ENCODE results near the gene C1QTNF9. TPM values are rescaled to one million over a fixed set of nuclear protein-coding genes. Genes with fewer than 3 reads are reported as not detected.
"Not testable (repeated sequence)": the region's sequence is repeated elsewhere in the genome, so short reads cannot be mapped to it uniquely, and the experiment has no call there.

Gene C1QTNF9
- 0.42 TPM for polyA plus RNA-seq
- long read RNA-seq, donor 1: 0 reads
- long read RNA-seq, donor 2: 0 reads
- long read RNA-seq, donor 3: 0 reads
- long read RNA-seq, donor 4: 0 reads
- long read RNA-seq, donor 5: 0 reads
- long read RNA-seq, donor 6: 0 reads
- long read RNA-seq, donor 7: 0 reads
- long read RNA-seq, donor 8: 0 reads
- long read RNA-seq, donor 9: 0 reads
- long read RNA-seq, donor 10: 0 reads
- long read RNA-seq, donor 11: 0 reads

DNA sequence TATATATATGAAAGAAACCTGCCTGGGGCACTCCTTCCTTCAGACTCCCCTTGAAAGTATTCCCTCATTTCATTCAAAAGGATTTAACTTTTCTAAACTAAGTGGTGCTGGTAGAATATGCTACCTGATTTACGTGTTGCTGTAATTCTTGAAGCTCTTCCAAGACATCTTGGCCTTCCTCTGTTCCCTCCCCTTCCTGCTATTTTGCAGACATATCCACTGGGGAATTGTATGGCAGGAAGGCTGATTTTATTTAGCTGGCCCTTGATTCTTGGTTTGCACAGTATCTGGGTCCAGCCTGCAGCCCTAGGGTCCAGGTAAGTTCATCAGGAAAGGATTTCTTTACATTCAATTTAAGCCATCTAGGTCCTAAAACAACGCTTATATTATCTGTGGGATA lies at the start of gene C1QTNF9:
Gene C1QTNF9, plus strand, starts transcription at position 281 of the 400 bp plus-strand sequence. CDS start 6,424 bp downstream, outside the sequence.
- not testable (repeated sequence) for H3K27me3 ChIP-seq (ENCODE audit: control insufficient read depth, insufficient read depth, low read length); H3K27ac ChIP-seq (ENCODE audit: low read length); H3K4me1 ChIP-seq (ENCODE audit: control insufficient read depth, insufficient read depth, low read length); H3K9me3 ChIP-seq (ENCODE audit: control insufficient read depth, low read depth, low read length); DNase-seq; H3K36me3 ChIP-seq (ENCODE audit: control insufficient read depth, insufficient read depth, low read length); H3K4me3 ChIP-seq (ENCODE audit: low read length)
- WGBS (ENCODE audit: insufficient coverage, low lambda C conversion rate): no CpG with 5 or more reads among the region's 2 CpGs

DNA sequence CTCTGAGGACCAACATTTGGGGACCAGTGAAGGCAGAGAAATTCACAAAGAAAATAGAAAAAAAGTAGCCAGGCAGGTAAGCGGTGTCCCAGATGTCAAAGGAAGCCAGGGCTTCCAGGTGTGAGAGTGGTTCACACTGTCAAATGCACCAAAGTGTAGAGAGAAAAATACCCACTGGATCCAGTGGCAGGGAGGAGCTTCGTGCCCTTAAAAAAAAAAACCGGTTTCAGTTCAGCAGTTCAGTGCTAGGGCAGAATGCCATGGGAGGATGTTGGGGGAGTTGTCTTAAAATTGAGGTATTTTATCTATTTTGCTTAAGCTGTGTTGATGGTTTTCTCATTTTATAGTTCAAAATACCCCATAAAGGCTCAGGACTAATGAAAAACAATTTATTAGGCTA lies 47.8 kb upstream of the C1QTNF9 start:
- Histone ChIP-seq H3K4me1 (ENCODE audit: control insufficient read depth, insufficient read depth, low read length) (no peaks in the 10 kb centered on the region), H3K36me3 (ENCODE audit: control insufficient read depth, insufficient read depth, low read length) (peaks cover 4% of the 10 kb centered on the region)

GRCh38 chr13:24263632-24264031 lies 45.7 kb upstream of the C1QTNF9 start:
- no peaks in the 10 kb centered on the region for H3K4me1 ChIP-seq (ENCODE audit: control insufficient read depth, insufficient read depth, low read length)
- DNase-seq: no peak
- no peaks in the 10 kb centered on the region for H3K27me3 ChIP-seq (ENCODE audit: control insufficient read depth, insufficient read depth, low read length)
- H3K36me3 ChIP-seq (ENCODE audit: control insufficient read depth, insufficient read depth, low read length): peaks cover 4% of the 10 kb centered on the region
- H3K4me3 ChIP-seq (ENCODE audit: low read length): no peak overlapping the region
- H3K9me3 ChIP-seq (ENCODE audit: control insufficient read depth, low read depth, low read length): no peaks in the 10 kb centered on the region
- WGBS (ENCODE audit: insufficient coverage, low lambda C conversion rate): no CpG with 5 or more reads among the region's 4 CpGs
- no peak overlapping the region for H3K27ac ChIP-seq (ENCODE audit: low read length)

More for the DNA sequence above, 47.8 kb upstream of the C1QTNF9 start:
- Histone ChIP-seq H3K27me3 (ENCODE audit: control insufficient read depth, insufficient read depth, low read length) (no peaks in the 10 kb centered on the region), H3K27ac (ENCODE audit: low read length) (no peak overlapping the region), H3K4me3 (ENCODE audit: low read length) (no peak overlapping the region), H3K9me3 (ENCODE audit: control insufficient read depth, low read depth, low read length) (no peaks in the 10 kb centered on the region)
- WGBS (ENCODE audit: insufficient coverage, low lambda C conversion rate): 100% methylated on average over 1 of the region's 3 CpGs
- no peak for DNase-seq

DNA sequence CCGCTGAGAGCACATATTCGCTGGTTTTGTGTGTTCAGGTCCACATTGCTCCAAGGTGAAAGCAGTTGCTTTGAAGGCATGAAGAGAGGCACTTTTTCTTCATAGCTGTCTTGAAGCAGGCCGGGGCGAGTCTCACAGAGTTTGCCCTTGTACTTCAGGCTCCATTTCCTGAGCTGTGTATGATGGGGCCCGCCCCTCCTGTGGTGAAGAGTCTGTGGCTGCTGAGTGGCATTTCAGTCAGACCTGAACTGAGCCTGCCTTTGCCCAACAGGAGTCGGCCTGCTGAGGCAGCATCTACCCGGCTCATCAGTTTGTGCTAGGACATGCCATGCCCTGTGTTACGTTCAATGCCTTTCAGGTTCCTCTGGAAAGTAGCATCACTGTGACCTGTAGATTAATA lies 44.4 kb upstream of the C1QTNF9 start:
- no peaks in the 10 kb centered on the region for H3K9me3 ChIP-seq (ENCODE audit: control insufficient read depth, low read depth, low read length)
- no CpG with 5 or more reads among the region's 8 CpGs for WGBS (ENCODE audit: insufficient coverage, low lambda C conversion rate)
- no peaks in the 10 kb centered on the region for H3K27me3 ChIP-seq (ENCODE audit: control insufficient read depth, insufficient read depth, low read length)
- no peak for DNase-seq
- H3K36me3 ChIP-seq (ENCODE audit: control insufficient read depth, insufficient read depth, low read length): no peaks in the 10 kb centered on the region
- no peak overlapping the region for H3K4me3 ChIP-seq (ENCODE audit: low read length)
- H3K27ac ChIP-seq (ENCODE audit: low read length): no peak overlapping the region
- H3K4me1 ChIP-seq (ENCODE audit: control insufficient read depth, insufficient read depth, low read length): no peaks in the 10 kb centered on the region

DNA sequence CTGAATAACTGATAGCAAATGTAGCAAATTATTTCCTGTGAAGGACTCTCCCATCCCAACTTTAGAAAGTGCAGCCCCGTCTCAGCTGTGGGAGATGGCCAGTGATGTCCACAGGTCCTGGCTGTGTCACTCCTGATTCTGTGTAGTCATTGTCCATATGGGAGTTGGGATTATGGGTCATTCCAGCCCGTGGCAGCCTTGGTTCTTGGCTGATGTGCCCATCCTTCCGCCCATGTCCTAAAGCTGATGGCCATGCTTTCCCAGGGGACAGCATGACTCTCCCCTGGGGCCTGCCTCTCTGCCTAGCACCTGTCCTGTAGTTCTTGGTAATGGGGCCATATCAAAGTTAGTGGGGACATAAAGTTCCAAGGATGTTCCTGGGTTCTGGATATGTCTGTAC lies 43.9 kb upstream of the C1QTNF9 start:
- Histone ChIP-seq H3K36me3 (ENCODE audit: control insufficient read depth, insufficient read depth, low read length) (no peaks in the 10 kb centered on the region), H3K27ac (ENCODE audit: low read length) (no peak overlapping the region), H3K9me3 (ENCODE audit: control insufficient read depth, low read depth, low read length) (no peaks in the 10 kb centered on the region), H3K4me1 (ENCODE audit: control insufficient read depth, insufficient read depth, low read length) (peaks cover under 1% of the 10 kb centered on the region), H3K27me3 (ENCODE audit: control insufficient read depth, insufficient read depth, low read length) (no peaks in the 10 kb centered on the region), H3K4me3 (ENCODE audit: low read length) (no peak overlapping the region)
- no peak for DNase-seq
- WGBS (ENCODE audit: insufficient coverage, low lambda C conversion rate): no CpG with 5 or more reads among the region's 3 CpGs

DNA sequence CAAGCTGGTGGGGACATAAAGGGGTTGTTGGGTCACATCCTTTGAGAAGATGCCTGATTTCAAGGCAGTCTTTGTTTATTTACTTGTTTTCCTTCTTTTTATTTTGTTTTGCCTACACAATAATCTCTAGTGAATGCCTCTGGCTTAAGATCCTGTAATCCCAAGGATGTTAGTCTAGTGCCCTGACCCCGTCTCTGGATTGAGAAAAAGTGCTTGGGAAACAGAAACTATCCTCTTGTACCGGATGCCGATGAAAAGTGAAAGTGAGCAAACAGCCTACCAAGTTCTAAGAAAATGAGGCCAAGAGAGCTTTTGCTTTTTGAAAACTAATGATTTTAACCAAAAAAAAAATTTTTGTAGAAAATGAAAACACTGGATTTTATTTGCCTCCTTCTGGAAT lies 42.1 kb upstream of the C1QTNF9 start:
- Histone ChIP-seq H3K4me1 (ENCODE audit: control insufficient read depth, insufficient read depth, low read length) (peaks cover 12% of the 10 kb centered on the region), H3K9me3 (ENCODE audit: control insufficient read depth, low read depth, low read length) (peaks cover 2% of the 10 kb centered on the region), H3K27ac (ENCODE audit: low read length) (no peak overlapping the region), H3K4me3 (ENCODE audit: low read length) (no peak overlapping the region), H3K27me3 (ENCODE audit: control insufficient read depth, insufficient read depth, low read length) (no peaks in the 10 kb centered on the region), H3K36me3 (ENCODE audit: control insufficient read depth, insufficient read depth, low read length) (no peaks in the 10 kb centered on the region)
- WGBS (ENCODE audit: insufficient coverage, low lambda C conversion rate): 70% methylated on average over 2 of the region's 3 CpGs
- peak in 1 of 2 donors; percentile 44 for DNase-seq

GRCh38 chr13:24267801-24268200 lies 41.6 kb upstream of the C1QTNF9 start:
- Histone ChIP-seq H3K36me3 (ENCODE audit: control insufficient read depth, insufficient read depth, low read length) (no peaks in the 10 kb centered on the region), H3K27me3 (ENCODE audit: control insufficient read depth, insufficient read depth, low read length) (no peaks in the 10 kb centered on the region), H3K4me1 (ENCODE audit: control insufficient read depth, insufficient read depth, low read length) (peaks cover 17% of the 10 kb centered on the region), H3K4me3 (ENCODE audit: low read length) (no peak overlapping the region), H3K27ac (ENCODE audit: low read length) (no peak overlapping the region), H3K9me3 (ENCODE audit: control insufficient read depth, low read depth, low read length) (peaks cover 2% of the 10 kb centered on the region)
- DNase-seq: no peak
- WGBS (ENCODE audit: insufficient coverage, low lambda C conversion rate): no CpG with 5 or more reads among the region's 2 CpGs

DNA sequence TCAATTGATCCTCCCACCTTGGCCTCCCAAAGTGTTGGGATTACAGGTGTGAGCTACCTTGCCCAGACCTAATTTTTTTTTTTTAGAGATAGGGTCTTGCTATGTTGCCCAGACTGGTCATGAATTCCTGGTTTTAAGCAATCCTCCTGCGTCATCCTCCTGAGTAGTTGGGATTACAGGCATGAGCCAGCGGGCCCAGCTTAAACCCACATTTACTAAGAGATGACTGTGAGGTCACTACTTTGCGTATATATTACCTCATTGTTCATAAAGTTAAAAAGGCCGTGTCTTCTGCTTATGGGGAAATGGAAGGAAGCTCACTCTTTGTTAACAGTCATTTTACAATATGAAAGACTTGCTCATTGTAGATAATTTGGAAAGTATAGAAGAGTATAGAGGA lies 39.6 kb upstream of the C1QTNF9 start:
- Histone ChIP-seq H3K27me3 (ENCODE audit: control insufficient read depth, insufficient read depth, low read length) (no peaks in the 10 kb centered on the region), H3K4me1 (ENCODE audit: control insufficient read depth, insufficient read depth, low read length) (peaks cover 20% of the 10 kb centered on the region), H3K36me3 (ENCODE audit: control insufficient read depth, insufficient read depth, low read length) (no peaks in the 10 kb centered on the region), H3K4me3 (ENCODE audit: low read length) (no peak overlapping the region), H3K27ac (ENCODE audit: low read length) (no peak overlapping the region), H3K9me3 (ENCODE audit: control insufficient read depth, low read depth, low read length) (peaks cover 2% of the 10 kb centered on the region)
- no peak for DNase-seq
- WGBS (ENCODE audit: insufficient coverage, low lambda C conversion rate): 60% methylated on average over 1 of the region's 4 CpGs

GRCh38 chr13:24270639-24271141 lies 38.7 kb upstream of the C1QTNF9 start:
- Histone ChIP-seq H3K4me3 (ENCODE audit: low read length) (peak overlapping the region; percentile 17), H3K36me3 (ENCODE audit: control insufficient read depth, insufficient read depth, low read length) (no peaks in the 10 kb centered on the region), H3K9me3 (ENCODE audit: control insufficient read depth, low read depth, low read length) (peaks cover 2% of the 10 kb centered on the region), H3K27me3 (ENCODE audit: control insufficient read depth, insufficient read depth, low read length) (no peaks in the 10 kb centered on the region), H3K4me1 (ENCODE audit: control insufficient read depth, insufficient read depth, low read length) (peaks cover 20% of the 10 kb centered on the region), H3K27ac (ENCODE audit: low read length) (peak overlapping the region; percentile 67)
- WGBS (ENCODE audit: insufficient coverage, low lambda C conversion rate): no CpG with 5 or more reads among the region's 10 CpGs
- peak; percentile 48 to 82 for DNase-seq

DNA sequence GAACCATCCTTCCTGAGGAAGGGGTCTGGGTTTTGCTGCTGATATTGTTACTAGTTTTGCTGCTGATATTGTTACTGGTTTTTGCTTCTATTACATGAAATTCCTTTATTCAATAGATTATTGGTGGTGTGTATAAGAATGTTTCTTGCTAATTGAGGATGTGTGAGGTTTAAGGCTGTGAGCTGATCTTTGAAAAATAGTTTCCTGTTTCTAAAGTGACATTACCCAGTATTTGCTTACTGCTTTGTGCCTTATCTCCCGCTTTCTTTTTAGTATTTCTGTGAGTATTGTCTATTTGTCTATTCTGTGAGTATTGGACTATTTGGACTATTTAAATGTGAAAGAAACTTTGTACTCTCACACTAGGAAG lies 38.2 kb upstream of the C1QTNF9 start:
- Histone ChIP-seq H3K4me1 (ENCODE audit: control insufficient read depth, insufficient read depth, low read length) (peaks cover 20% of the 10 kb centered on the region), H3K27ac (ENCODE audit: low read length) (peak overlapping the region; percentile 67), H3K27me3 (ENCODE audit: control insufficient read depth, insufficient read depth, low read length) (no peaks in the 10 kb centered on the region), H3K9me3 (ENCODE audit: control insufficient read depth, low read depth, low read length) (peaks cover 2% of the 10 kb centered on the region), H3K36me3 (ENCODE audit: control insufficient read depth, insufficient read depth, low read length) (no peaks in the 10 kb centered on the region), H3K4me3 (ENCODE audit: low read length) (peak overlapping the region; percentile 17)
- WGBS (ENCODE audit: insufficient coverage, low lambda C conversion rate): no CpG with 5 or more reads among the region's 1 CpG
- DNase-seq: no peak

Measured in large intestine (tissue), 12 donors.